GM12878 (cell line): Measurements from ENCODE around the gene ATXN2. TPM values are rescaled to one million over a fixed set of nuclear protein-coding genes. Genes with fewer than 3 reads are reported as not detected.

Experiments used
- ATAC-seq: fragments of 200-7000 bp; cut with Tn5 transposase; 3 replicates; pipeline ENCODE4 v1.9.1; 2020; ENCODE audit warnings: mild to moderate bottlenecking, moderate library complexity
- BruUV-seq: library from RNA; stranded (reverse); fragments of 400-500 nt; replicated peaks from 2 replicates; lab custom pipeline; 2021; lab: Mats Ljungman, UMichigan
- CTCF ChIA-PET: fragments of 300-600 bp; sonication (Branson Sonifier 250); formaldehyde crosslinking; extraction: SDS; loops from one replicate; lab custom pipeline; 2021; ENCODE audit warnings: inconsistent platforms; lab: Yijun Ruan, JAX
- POLR2A ChIA-PET: fragments of 350-600 bp; formaldehyde crosslinking; extraction: SDS; loops from one replicate; lab custom pipeline; 2021; ENCODE audit warnings: inconsistent platforms; lab: Charles Lee
- RAD21 ChIA-PET: fragments of 300-600 bp; sonication (Branson Sonifier 250); formaldehyde crosslinking; loops from one replicate; lab custom pipeline; 2023; ENCODE audit warnings: antibody characterized with exemption; ENCODE audit not compliant: unreplicated experiment; lab: Charles Lee
- SMC1A ChIA-PET: fragments of 300-600 bp; sonication (Branson Sonifier 250); formaldehyde crosslinking; loops from one replicate; lab custom pipeline; 2023; ENCODE audit not compliant: unreplicated experiment, uncharacterized antibody; lab: Charles Lee
- DNase-seq: peaks from one replicate; pipeline ENCODE4 v3.0.0-alpha.2; 2011; ENCODE audit warnings: low read depth, low spot score
- FAIRE-seq: peaks from 3 replicates; lab custom pipeline; 2011; peaks lifted over from hg19 to GRCh38; lab: Jason Lieb, UNC
- H2AFZ ChIP-seq: 2 replicates; pipeline ENCODE4 v1.6.0; 2011; ENCODE audit warnings: low read depth, low read length, control low read depth; ENCODE audit not compliant: control insufficient read depth
- H3K27ac ChIP-seq: 2 replicates; pipeline ENCODE4 v1.5.1; 2011; ENCODE audit warnings: control low read depth; ENCODE audit not compliant: control insufficient read depth, insufficient read depth
- H3K27me3 ChIP-seq, 2 experiments: replicated peaks in 1 of 2; 2 replicates each; pipeline versions ENCODE4 v1.6.0 to v1.6.1; 2011; ENCODE audit warnings: low read length in 1 of 2; ENCODE audit not compliant: control insufficient read depth in 2 of 2, insufficient read depth in 2 of 2
- H3K36me3 ChIP-seq, 2 experiments: 2 replicates each; pipeline ENCODE4 v1.5.1; 2011; ENCODE audit warnings: low read length in 1 of 2; ENCODE audit not compliant: control insufficient read depth in 2 of 2, insufficient read depth in 2 of 2
- H3K4me1 ChIP-seq: 2 replicates; pipeline ENCODE4 v1.6.1; 2011; ENCODE audit warnings: mild to moderate bottlenecking, low read length, moderate library complexity, mixed read lengths; ENCODE audit not compliant: control insufficient read depth, insufficient read depth
- H3K4me2 ChIP-seq: 2 replicates; pipeline ENCODE4 v1.6.0; 2011; ENCODE audit warnings: control low read depth; ENCODE audit not compliant: control insufficient read depth, insufficient read depth
- H3K4me3 ChIP-seq: fragments of 200-600 bp; sonication (generic); 2 replicates; pipeline ENCODE4 v1.5.1; 2016
- H3K79me2 ChIP-seq: 2 replicates; pipeline ENCODE4 v1.6.0; 2011; ENCODE audit warnings: low read length; ENCODE audit not compliant: control insufficient read depth, insufficient read depth
- H3K9ac ChIP-seq: 2 replicates; pipeline ENCODE4 v1.8.0; 2011; ENCODE audit warnings: low read length, control low read depth, mixed read lengths; ENCODE audit not compliant: control insufficient read depth, insufficient read depth
- H3K9me3 ChIP-seq: replicated peaks from 3 replicates; pipeline ENCODE4 v1.5.1; 2011; ENCODE audit warnings: mild to moderate bottlenecking, low read length; ENCODE audit not compliant: control insufficient read depth, insufficient read depth
- H4K20me1 ChIP-seq: 2 replicates; pipeline ENCODE4 v1.6.0; 2011; ENCODE audit not compliant: control insufficient read depth, insufficient read depth
- CBX5 ChIP-seq: sonication (generic); IDR thresholded peaks from 2 replicates; pipeline ENCODE4 v1.6.1; 2016; ENCODE audit warnings: low read depth, moderate library complexity, mild to moderate bottlenecking, inconsistent platforms
- EED ChIP-seq: sonication (generic); IDR thresholded peaks from 2 replicates; pipeline ENCODE4 v1.6.1; 2016; ENCODE audit warnings: antibody characterized with exemption, low read depth
- ESRRA ChIP-seq: IDR thresholded peaks from 2 replicates; pipeline ENCODE4 v1.6.1; 2012; ENCODE audit warnings: mild to moderate bottlenecking, low read length, improper control_type of control experiment
- FOXK2 ChIP-seq: fragments of 450-650 bp; IDR thresholded peaks from 2 replicates; pipeline ENCODE4 v1.6.1; 2017; ENCODE audit warnings: mild to moderate bottlenecking, moderate library complexity
- HDAC6 ChIP-seq: fragments of 200-600 bp; sonication (generic); IDR thresholded peaks from one replicate; pipeline ENCODE4 v1.8.0; 2017; ENCODE audit warnings: antibody characterized with exemption; ENCODE audit not compliant: unreplicated experiment
- MLLT1 ChIP-seq: fragments of 450-650 bp; IDR thresholded peaks from 2 replicates; pipeline ENCODE4 v1.6.1; 2016; ENCODE audit warnings: mild to moderate bottlenecking
- MYB ChIP-seq: fragments of 150-350 bp; IDR thresholded peaks from 2 replicates; pipeline ENCODE4 v1.6.1; 2014; ENCODE audit warnings: mild to moderate bottlenecking, low read depth, low read length, borderline replicate concordance
- ZNF207 ChIP-seq: fragments of 450-650 bp; IDR thresholded peaks from 2 replicates; pipeline ENCODE4 v1.6.1; 2014; ENCODE audit warnings: antibody characterized with exemption, mild to moderate bottlenecking, borderline replicate concordance
- WGBS: methylation state at CpG from one replicate; pipeline ENCODE4 v1.1.6; 2016; ENCODE audit warnings: low lambda C conversion rate; ENCODE audit not compliant: insufficient replicate concordance, insufficient coverage; ENCODE audit errors: missing lambda C conversion rate; 5-methylcytosine and 5-hydroxymethylcytosine counted together
- in situ Hi-C: fragments of 300-500 bp; cut with MboI; formaldehyde crosslinking; loops from 9 replicates; pipeline ENCODE4 v1.14.3; 2018; ENCODE audit warnings: mixed read lengths
- intact Hi-C: fragments of 100-400 bp; cut with micrococcal nuclease; formaldehyde crosslinking; loops from one replicate; pipeline ENCODE4 v1.14.2; 2022; ENCODE audit not compliant: unreplicated experiment
- polyA plus RNA-seq, 11 experiments: library from polyadenylated mRNA; depleted of rRNA in 4 of 11; unstranded in 6 of 11; stranded (reverse) in 5 of 11; fragments of >200 nt; fragmentation: Nextera tagmentation in 4 of 11; fragmentation: Illumina TruSeq in 1 of 11; extraction: Ambion mirVana in 4 of 11; extraction: Trizol in 1 of 11; gene quantifications; 1 replicate in 1 of 11; 2 replicates in 10 of 11; pipeline versions ENCODE4 v1.2.1 to v1.2.3, GENCODE V29; 2011 to 2016; ENCODE audit warnings: inconsistent platforms in 2 of 11, missing spikeins in 2 of 11, low read depth in 1 of 11
- total RNA-seq, 4 experiments: library from RNA; depleted of rRNA in 3 of 4; stranded (reverse); fragments of >200 nt in 3 of 4; fragmentation: Illumina TruSeq in 1 of 4; extraction: Trizol in 1 of 4; gene quantifications; 2 replicates each; pipeline versions ENCODE4 v1.2.1 to v1.2.3, GENCODE V29; 2013 to 2021

The ATXN2 gene
- total and polyA plus RNA-seq, 10 of the 15 experiments (the other 5 are each of a cell fraction or from before 2014, with no cell fraction given), result 8.8 to 31.5 (median 19.0) TPM

GRCh38 chr12:111431772-111432171, 167.3 kb downstream of the ATXN2 start:
- TF ChIP-seq MLLT1 (no peak), CBX5 (no peak), HDAC6 (no peak), EED (no peak), MYB (no peak), ESRRA (no peak), ZNF207 (no peak), FOXK2 (no peak)
- Histone ChIP-seq H4K20me1 (no peaks in the 10 kb centered on the region; the same call in 1 of the 2 replicates), H3K27me3 (no peaks in the 10 kb centered on the region), H3K27ac (peak overlapping the region; percentile 95), H3K4me1 (peaks cover 89% of the 10 kb centered on the region), H3K9me3 (no peaks in the 10 kb centered on the region), H3K4me2 (0 out of 2 replicates have a peak overlapping the region, but pooled peaks have one; percentile 5), H3K36me3 (peaks cover 2 to 6% of the 10 kb centered on the region in 2 experiments; a peak in 3 of 4 replicates), H3K79me2 (peaks cover 91% of the 10 kb centered on the region), H3K9ac (peak overlapping the region; percentile 10; the same call in 1 of the 2 replicates), H2AFZ (no peak overlapping the region), H3K4me3 (no peak overlapping the region)
- WGBS, result 98% methylated on average over 6 of the region's 6 CpGs
- ChIA-PET RAD21 (interaction anchor here (2.6 to 5.2 kb wide), 7 partner anchors 12 to 35 kb away, joined by 12 to 53 read pairs (median 37); no protein-coding TSS in a partner anchor), POLR2A (interaction anchor here (1.5 to 12.0 kb wide), 3 partner anchors 12 to 23 kb away, joined by 4 to 188 read pairs (median 50); partner anchors contain the start of gene SH2B3), CTCF (interaction anchor here (1.3 to 10.2 kb wide), 5 partner anchors 15 to 35 kb away, joined by 5 to 160 read pairs (median 36); no protein-coding TSS in a partner anchor), SMC1A (interaction anchor here (1.4 to 7.7 kb wide), 7 partner anchors 9 to 27 kb away, joined by 4 to 57 read pairs (median 38); partner anchors contain the start of gene SH2B3)
- ATAC-seq, result no peak
- BruUV-seq, result no TSS peak
- intact Hi-C loops (loop anchor here (2.0 kb wide), 1 partner anchor 27 kb away; the partner anchor contains the start of gene SH2B3), in situ Hi-C loops (loop anchor here (25.0 kb wide), 1 partner anchor 1781 kb away; the partner anchor contains the start of gene TPCN1)
- DNase-seq, result no peak
- FAIRE-seq, result no peak
